Measurements from ENCODE around the gene RIMS4.

DNA sequence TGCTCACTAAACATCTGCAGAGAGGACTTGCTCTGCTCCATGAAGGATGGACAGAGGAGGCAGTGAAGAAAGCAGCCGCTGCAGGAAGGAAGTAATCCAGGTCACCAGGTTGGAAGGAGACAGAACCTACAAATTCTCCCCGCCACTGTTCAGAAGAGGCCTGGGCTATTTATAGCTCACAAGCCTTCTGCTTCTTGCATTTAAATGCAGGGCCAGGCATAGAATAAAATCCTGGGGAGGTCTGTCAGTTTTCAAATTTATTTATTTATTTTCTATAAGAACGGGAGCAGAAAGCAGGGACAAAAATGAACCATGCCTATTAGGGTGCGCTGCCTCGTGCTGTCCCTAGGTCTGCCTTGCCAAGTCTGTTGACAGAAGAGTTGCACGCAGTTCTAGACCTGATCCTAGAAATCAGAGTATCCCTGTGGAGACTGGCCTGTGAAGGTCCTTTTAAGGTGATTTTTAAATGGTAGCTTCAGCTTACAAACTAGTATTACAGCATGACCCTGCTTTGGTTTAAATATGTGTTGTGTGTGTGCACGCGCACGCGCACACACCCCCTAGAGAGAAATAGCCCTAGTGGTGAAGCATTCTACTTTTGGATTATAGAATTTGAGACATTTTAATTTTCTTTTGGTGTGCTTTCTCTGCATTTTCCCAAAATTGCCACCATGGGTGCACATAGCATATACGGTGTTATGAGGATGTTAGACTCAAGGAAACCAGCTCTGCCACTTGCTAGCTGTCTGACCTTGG lies 19.5 kb downstream of the RIMS4 start:
- TF ChIP-seq, protein P1, sequence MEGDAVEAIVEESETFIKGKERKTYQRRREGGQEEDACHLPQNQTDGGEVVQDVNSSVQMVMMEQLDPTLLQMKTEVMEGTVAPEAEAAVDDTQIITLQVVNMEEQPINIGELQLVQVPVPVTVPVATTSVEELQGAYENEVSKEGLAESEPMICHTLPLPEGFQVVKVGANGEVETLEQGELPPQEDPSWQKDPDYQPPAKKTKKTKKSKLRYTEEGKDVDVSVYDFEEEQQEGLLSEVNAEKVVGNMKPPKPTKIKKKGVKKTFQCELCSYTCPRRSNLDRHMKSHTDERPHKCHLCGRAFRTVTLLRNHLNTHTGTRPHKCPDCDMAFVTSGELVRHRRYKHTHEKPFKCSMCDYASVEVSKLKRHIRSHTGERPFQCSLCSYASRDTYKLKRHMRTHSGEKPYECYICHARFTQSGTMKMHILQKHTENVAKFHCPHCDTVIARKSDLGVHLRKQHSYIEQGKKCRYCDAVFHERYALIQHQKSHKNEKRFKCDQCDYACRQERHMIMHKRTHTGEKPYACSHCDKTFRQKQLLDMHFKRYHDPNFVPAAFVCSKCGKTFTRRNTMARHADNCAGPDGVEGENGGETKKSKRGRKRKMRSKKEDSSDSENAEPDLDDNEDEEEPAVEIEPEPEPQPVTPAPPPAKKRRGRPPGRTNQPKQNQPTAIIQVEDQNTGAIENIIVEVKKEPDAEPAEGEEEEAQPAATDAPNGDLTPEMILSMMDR (IDR thresholded peaks at IDR 0.05), result no peak
- TF ChIP-seq POLR2A (IDR thresholded peaks at IDR 0.05) (no peak), POLR2AphosphoS5 (IDR thresholded peaks at IDR 0.05) (no peak), EP300 (IDR thresholded peaks at IDR 0.05; ENCODE audit: low read depth) (no peak)
